H1 (cell line): ENCODE data around the gene ZNF441. TPM values are rescaled to one million over a fixed set of nuclear protein-coding genes. Genes with fewer than 3 reads are reported as not detected.

ENCODE experiments used
- CTCF ChIA-PET: fragments of 300-600 bp; sonication (Branson Sonifier 250); formaldehyde crosslinking; loops from one replicate; lab custom pipeline; 2021; ENCODE audit not compliant: partially characterized antibody; lab: Charles Lee
- POLR2A ChIA-PET: fragments of 300-600 bp; sonication (Branson Sonifier 250); formaldehyde crosslinking; loops from one replicate; lab custom pipeline; 2021; ENCODE audit warnings: inconsistent platforms; ENCODE audit not compliant: partially characterized antibody; lab: Charles Lee
- DNase-seq, 2 experiments: peaks; one replicate each; pipeline versions ENCODE4 v3.0.0 to v3.0.0-alpha.2; 2010 to 2022; ENCODE audit warnings: low spot score in 2 of 2, low read depth in 1 of 2, mixed read lengths in 1 of 2
- FAIRE-seq: peaks from 2 replicates; lab custom pipeline; 2011; peaks lifted over from hg19 to GRCh38; lab: Jason Lieb, UNC
- H2AFZ ChIP-seq: 2 replicates; pipeline ENCODE4 v1.8.1; 2012; ENCODE audit warnings: low read length, inconsistent platforms
- H2AK5ac ChIP-seq: 2 replicates; pipeline ENCODE4 v1.6.1; 2013; ENCODE audit warnings: low read depth, low read length
- H2BK120ac ChIP-seq: replicated peaks from 2 replicates; pipeline ENCODE3; 2013; ENCODE audit warnings: low read depth, low read length, inconsistent platforms
- H2BK12ac ChIP-seq: 2 replicates; pipeline ENCODE4 v1.6.1; 2013; ENCODE audit warnings: low read depth, low read length
- H2BK15ac ChIP-seq: 2 replicates; pipeline ENCODE4 v1.6.1; 2013; ENCODE audit warnings: low read length
- H2BK20ac ChIP-seq: 2 replicates; pipeline ENCODE4 v1.6.1; 2013; ENCODE audit warnings: low read length
- H2BK5ac ChIP-seq: 2 replicates; pipeline ENCODE4 v1.6.1; 2013; ENCODE audit warnings: low read depth, low read length
- H3K14ac ChIP-seq: 2 replicates; pipeline ENCODE4 v1.6.1; 2013; ENCODE audit warnings: inconsistent platforms; ENCODE audit not compliant: insufficient read length
- H3K18ac ChIP-seq: 2 replicates; pipeline ENCODE4 v1.6.1; 2013; ENCODE audit warnings: low read length; ENCODE audit errors: extremely low read depth
- H3K23ac ChIP-seq: 2 replicates; pipeline ENCODE4 v1.6.1; 2013; ENCODE audit warnings: inconsistent platforms; ENCODE audit not compliant: insufficient read length
- H3K23me2 ChIP-seq: 2 replicates; pipeline ENCODE4 v1.6.1; 2013; ENCODE audit warnings: low read depth, low read length
- H3K27ac ChIP-seq: 2 replicates; pipeline ENCODE4 v1.6.1; 2011; ENCODE audit warnings: low read depth, low read length, inconsistent platforms
- H3K27me3 ChIP-seq, 4 experiments: replicated peaks in 1 of 4; 1 replicate in 1 of 4; 2 replicates in 3 of 4; pipeline versions ENCODE4 v1.6.1 to v1.8.1; 2011 to 2013; ENCODE audit warnings: low read length in 3 of 4, mild to moderate bottlenecking in 3 of 4, inconsistent platforms in 2 of 4, mixed read lengths in 2 of 4, moderate library complexity in 1 of 4; ENCODE audit not compliant: control insufficient read depth in 3 of 4, insufficient read depth in 3 of 4; ENCODE audit errors: extremely low read depth in 1 of 4
- H3K36me3 ChIP-seq, 4 experiments: 2 replicates each; pipeline versions ENCODE4 v1.6.1 to v1.8.1; 2011 to 2013; ENCODE audit warnings: mild to moderate bottlenecking in 4 of 4, low read length in 3 of 4, moderate library complexity in 2 of 4, control low read depth in 1 of 4, inconsistent platforms in 1 of 4; ENCODE audit not compliant: insufficient read depth in 4 of 4, control insufficient read depth in 2 of 4
- H3K4ac ChIP-seq: replicated peaks from 2 replicates; pipeline ENCODE3; 2013; ENCODE audit warnings: low read length, low read depth, mixed read lengths, inconsistent platforms; ENCODE audit not compliant: insufficient read length
- H3K4me1 ChIP-seq, 4 experiments: replicated peaks in 1 of 4; 1 replicate in 1 of 4; 2 replicates in 3 of 4; pipeline versions ENCODE4 v1.6.1 to v1.8.1; 2011 to 2013; ENCODE audit warnings: low read length in 3 of 4, inconsistent platforms in 2 of 4, mixed read lengths in 1 of 4; ENCODE audit not compliant: insufficient read depth in 4 of 4, control insufficient read depth in 3 of 4
- H3K4me2 ChIP-seq, 2 experiments: 2 replicates each; pipeline versions ENCODE4 v1.6.1 to v1.8.1; 2011 to 2013; ENCODE audit warnings: low read depth in 2 of 2, low read length in 2 of 2, control low read depth in 1 of 2, inconsistent platforms in 1 of 2, mild to moderate bottlenecking in 1 of 2; ENCODE audit not compliant: insufficient read depth in 1 of 2
- H3K4me3 ChIP-seq, 4 experiments: fragments of 200-600, 300-600 bp in 1 of 4; sonication (generic), shearing (Covaris generic), sonication (Bioruptor Twin) in 1 of 4; 2 replicates each; pipeline versions ENCODE4 v1.5.1 to v1.8.1; 2011 to 2016; ENCODE audit warnings: low read length in 4 of 4, low read depth in 3 of 4, control low read depth in 2 of 4, inconsistent platforms in 2 of 4, mild to moderate bottlenecking in 2 of 4, mixed read lengths in 1 of 4, moderate library complexity in 1 of 4; ENCODE audit not compliant: insufficient read depth in 2 of 4; ENCODE audit errors: extremely low read depth in 1 of 4
- H3K56ac ChIP-seq: replicated peaks from 2 replicates; pipeline ENCODE3; 2013; ENCODE audit warnings: low read depth, mild to moderate bottlenecking, mixed read lengths, low read length, inconsistent platforms; ENCODE audit not compliant: insufficient read length
- H3K79me1 ChIP-seq: 2 replicates; pipeline ENCODE4 v1.6.1; 2013; ENCODE audit warnings: low read depth, low read length, control low read depth
- H3K79me2 ChIP-seq, 2 experiments: 2 replicates each; pipeline versions ENCODE4 v1.6.1 to v1.8.1; 2012 to 2013; ENCODE audit warnings: low read length in 2 of 2, mild to moderate bottlenecking in 2 of 2, inconsistent platforms in 1 of 2; ENCODE audit not compliant: insufficient read depth in 2 of 2, control insufficient read depth in 1 of 2
- H3K9ac ChIP-seq, 4 experiments: replicated peaks in 1 of 4; 1 replicate in 1 of 4; 2 replicates in 3 of 4; pipeline versions ENCODE4 v1.6.1 to v1.8.1; 2011 to 2013; ENCODE audit warnings: low read depth in 3 of 4, low read length in 3 of 4, control low read depth in 2 of 4, mild to moderate bottlenecking in 2 of 4, moderate library complexity in 2 of 4, inconsistent platforms in 1 of 4; ENCODE audit errors: extremely low read depth in 1 of 4
- H3K9me3 ChIP-seq, 2 experiments: 2 replicates each; pipeline versions ENCODE4 v1.6.1 to v1.8.1; 2012 to 2013; ENCODE audit warnings: mild to moderate bottlenecking in 2 of 2, moderate library complexity in 2 of 2, control low read depth in 1 of 2, inconsistent platforms in 1 of 2, low read depth in 1 of 2, low read length in 1 of 2, mixed read lengths in 1 of 2; ENCODE audit not compliant: insufficient read depth in 2 of 2
- H4K20me1 ChIP-seq, 2 experiments: replicated peaks in 1 of 2; 2 replicates each; pipeline versions ENCODE3 to v1.8.1; 2011 to 2013; ENCODE audit warnings: inconsistent platforms in 2 of 2, low read length in 2 of 2, mild to moderate bottlenecking in 1 of 2; ENCODE audit not compliant: insufficient read depth in 2 of 2, control insufficient read depth in 1 of 2
- H4K5ac ChIP-seq: 2 replicates; pipeline ENCODE4 v1.6.1; 2013; ENCODE audit warnings: low read length, low read depth, mixed read lengths, inconsistent platforms; ENCODE audit not compliant: insufficient read length
- H4K8ac ChIP-seq: 2 replicates; pipeline ENCODE4 v1.8.0; 2013; ENCODE audit warnings: mild to moderate bottlenecking, moderate library complexity, low read length, inconsistent platforms; ENCODE audit not compliant: insufficient read depth; ENCODE audit errors: extremely low read depth
- H4K91ac ChIP-seq: replicated peaks from 2 replicates; pipeline ENCODE3; 2013; ENCODE audit warnings: low read length, mixed read lengths, inconsistent platforms; ENCODE audit not compliant: insufficient read length
- CTBP2 ChIP-seq: IDR thresholded peaks from 2 replicates; pipeline ENCODE4 v1.7.0; 2011; ENCODE audit warnings: borderline replicate concordance, mild to moderate bottlenecking, moderate library complexity, mixed read lengths, low read length; ENCODE audit not compliant: insufficient read depth, insufficient read length
- KDM4A ChIP-seq: IDR thresholded peaks from one replicate; pipeline ENCODE4 v1.7.1; 2012; ENCODE audit warnings: low read depth, mild to moderate bottlenecking, moderate library complexity, low read length, inconsistent platforms; ENCODE audit not compliant: severe bottlenecking
- polyA plus RNA-seq, 7 experiments: library from polyadenylated mRNA; depleted of rRNA in 3 of 7; stranded (reverse) in 5 of 7; unstranded in 2 of 7; fragments of >200 nt in 5 of 7; fragments of 200-250 nt in 2 of 7; gene quantifications; 1 replicate in 5 of 7; 2 replicates in 1 of 7; 4 replicates in 1 of 7; pipeline versions ENCODE4 v1.2.1 to v1.2.3, GENCODE V29; 2011 to 2013; ENCODE audit warnings: missing spikeins in 2 of 7, mixed read lengths in 2 of 7
- total RNA-seq: library from RNA; stranded (reverse); fragmentation: NEBNext Ultra II Directional; extraction: Animal tissue kit (Norgen Biotek cat#: 25700); gene quantifications from 2 replicates; pipeline ENCODE4 v1.2.1, GENCODE V29; 2021

Gene ZNF441
- total and polyA plus RNA-seq, 2 of the 8 experiments (the other 6 are each of a cell fraction or from before 2014, with no cell fraction given) = 0.09 to 0.48 TPM

GRCh38 chr19:11745869-11746268, 20.9 kb upstream of the ZNF441 start:
- TF ChIP-seq CTBP2 (no peak), KDM4A (no peak)
- no peak overlapping the region for H3K9ac ChIP-seq
- no peak overlapping the region for H3K14ac ChIP-seq
- no peaks in the 10 kb centered on the region for H3K23me2 ChIP-seq
- H3K27me3 ChIP-seq = no peaks in the 10 kb centered on the region; a peak in 2 of 7 replicates
- DNase-seq = no peak
- no peak for FAIRE-seq
- H2BK5ac ChIP-seq = no peak overlapping the region
- no peak overlapping the region for H3K4me3 ChIP-seq
- H3K56ac ChIP-seq = no peak overlapping the region
- H3K36me3 ChIP-seq = no peaks in the 10 kb centered on the region
- no peak overlapping the region for H3K23ac ChIP-seq
- H3K27ac ChIP-seq = no peak overlapping the region
- H3K4me1 ChIP-seq = no peaks in the 10 kb centered on the region
- H3K79me2 ChIP-seq = no peaks in the 10 kb centered on the region
- H4K8ac ChIP-seq = no peak overlapping the region
- H4K5ac ChIP-seq = no peak overlapping the region
- H2AK5ac ChIP-seq = no peak overlapping the region
- POLR2A ChIA-PET = interaction anchor here (0.6 kb wide), 1 partner anchor 188 kb away, joined by 3 read pairs; no protein-coding TSS in a partner anchor
- no peak overlapping the region for H3K18ac ChIP-seq
- CTCF ChIA-PET = interaction anchor here (0.6 kb wide), 1 partner anchor 111 kb away, joined by 3 read pairs; no protein-coding TSS in a partner anchor
- H2AFZ ChIP-seq = no peak overlapping the region
- no peak overlapping the region for H2BK15ac ChIP-seq
- H3K4ac ChIP-seq = no peak overlapping the region
- H3K4me2 ChIP-seq = no peak overlapping the region
- no peak overlapping the region for H2BK12ac ChIP-seq
- no peaks in the 10 kb centered on the region for H3K79me1 ChIP-seq
- H2BK120ac ChIP-seq = no peak overlapping the region
- no peak overlapping the region for H2BK20ac ChIP-seq
- no peaks in the 10 kb centered on the region for H4K20me1 ChIP-seq
- H4K91ac ChIP-seq = no peak overlapping the region
- H3K9me3 ChIP-seq = peaks cover 6% of the 10 kb centered on the region in 2 experiments
